HCT116 (cell line): Measurements from ENCODE around the gene GATAD2B.
"Not testable (repeated sequence)": the region's sequence is repeated elsewhere in the genome, so short reads cannot be mapped to it uniquely, and the experiment has no call there.

Experiments
- CTCF ChIP-seq, 3 experiments: fragments of 200-600 bp in 1 of 3; sonication (generic) in 1 of 3; IDR thresholded peaks in 2 of 3; conservative IDR thresholded peaks in 1 of 3; 2 replicates each; pipeline ENCODE4 v1.5.1; 2012 to 2017; ENCODE audit warnings: low read depth in 2 of 3, low read length in 2 of 3, antibody characterized with exemption in 1 of 3, borderline replicate concordance in 1 of 3, control low read depth in 1 of 3, mild to moderate bottlenecking in 1 of 3, mixed read lengths in 1 of 3, mixed run types in 1 of 3, moderate library complexity in 1 of 3; ENCODE audit not compliant: insufficient read depth in 1 of 3
- JUND ChIP-seq: IDR thresholded peaks from 2 replicates; pipeline ENCODE4 v1.6.1; 2012

- not testable (repeated sequence) for TF ChIP-seq JUND; CTCF (IDR thresholded peaks at IDR 0.05 in 2 of 3, conservative IDR thresholded peaks at IDR 0.05 in 1 of 3; ENCODE audit: borderline replicate concordance in 1 of 3, insufficient read depth in 1 of 3, low read depth in 2 of 3, low read length in 2 of 3)
These were observed 88.8 kb downstream of the GATAD2B start for GRCh38 chr1:153833968-153834367.
